ENCODE measurements around the gene OOSP4B. TPM values are rescaled to one million over a fixed set of nuclear protein-coding genes. Genes with fewer than 3 reads are reported as not detected.

The OOSP4B gene
- total and polyA plus RNA-seq, 2 experiments from 2014 or later: not detected

- H4K20me1 ChIP-seq (ENCODE audit: insufficient read depth): no peaks in the 10 kb centered on the region
- no peak within 1 kb of the TSS for H3K4me2 ChIP-seq (ENCODE audit: unreplicated experiment)
- H3K79me2 ChIP-seq (ENCODE audit: insufficient read depth): no peaks in the 10 kb centered on the region
- in situ Hi-C loops (cut with MboI): no loop called here
- H3K9me3 ChIP-seq (ENCODE audit: low read depth): peaks cover 3% of the 10 kb centered on the region
- DNase-seq: no peak
- 31 to 40% methylated on average over 8 of the region's 8 CpGs for WGBS, 2 experiments (ENCODE audit: low coverage in 1 of 2, low lambda C conversion rate in 2 of 2, missing lambda C conversion rate in 2 of 2)
- no peak within 1 kb of the TSS for H3K9ac ChIP-seq
- no peaks in the 10 kb centered on the region for H3K9me2 ChIP-seq (ENCODE audit: insufficient read depth)
- no peaks in the 10 kb centered on the region for H3K36me3 ChIP-seq (ENCODE audit: low read depth)
- no peak within 1 kb of the TSS for H3K27ac ChIP-seq
- no peaks in the 10 kb centered on the region for H3F3A ChIP-seq (ENCODE audit: insufficient read depth)
- H3K27me3 ChIP-seq (replicated peaks; ENCODE audit: insufficient read depth): no peaks in the 10 kb centered on the region
- no peaks in the 10 kb centered on the region for H3K4me1 ChIP-seq (ENCODE audit: insufficient read depth)
- H2AFZ ChIP-seq: no peak within 1 kb of the TSS
- TF ChIP-seq EZH2 (IDR thresholded peaks at IDR 0.05; ENCODE audit: insufficient read depth, poor library complexity, severe bottlenecking): no peak
- no peak for TF ChIP-seq EZH2phosphoT487 (IDR thresholded peaks at IDR 0.05; ENCODE audit: insufficient read depth, low read depth)
- no peak within 1 kb of the TSS for H3K4me3 ChIP-seq
Observed at GRCh38 chr11:60056349-60056969, 39.5 kb downstream of the OOSP4B start, which contains the start of gene MS4A3. Gene MS4A3, plus strand, starts transcription at chr11:60056665. Its CDS starts 4,496 bp downstream, at chr11:60061161.

- Histone ChIP-seq H4K20me1 (ENCODE audit: insufficient read depth) (no peaks in the 10 kb centered on the region), H3K9me2 (ENCODE audit: insufficient read depth) (no peaks in the 10 kb centered on the region), H3K27ac (no peak overlapping the region), H3K4me2 (ENCODE audit: unreplicated experiment) (no peak overlapping the region), H3F3A (ENCODE audit: insufficient read depth) (no peaks in the 10 kb centered on the region), H3K4me3 (no peak overlapping the region), H3K36me3 (ENCODE audit: low read depth) (no peaks in the 10 kb centered on the region), H3K9ac (no peak overlapping the region), H3K79me2 (ENCODE audit: insufficient read depth) (no peaks in the 10 kb centered on the region), H3K4me1 (ENCODE audit: insufficient read depth) (no peaks in the 10 kb centered on the region), H3K27me3 (replicated peaks; ENCODE audit: insufficient read depth) (no peaks in the 10 kb centered on the region), H3K9me3 (ENCODE audit: low read depth) (peaks cover 3% of the 10 kb centered on the region), H2AFZ (no peak overlapping the region)
- WGBS, 2 experiments (ENCODE audit: low coverage in 1 of 2, low lambda C conversion rate in 2 of 2, missing lambda C conversion rate in 2 of 2): 18 to 24% methylated on average over 3 of the region's 3 CpGs
- TF ChIP-seq EZH2 (IDR thresholded peaks at IDR 0.05; ENCODE audit: insufficient read depth, poor library complexity, severe bottlenecking) (no peak), EZH2phosphoT487 (IDR thresholded peaks at IDR 0.05; ENCODE audit: insufficient read depth, low read depth) (no peak)
- no peak for DNase-seq
- in situ Hi-C loops (cut with MboI): no loop called here
Observed at GRCh38 chr11:60059052-60059451, 42.1 kb downstream of the OOSP4B start.

GRCh38 chr11:60059521-60060240 lies 42.7 kb downstream of the OOSP4B start:
- WGBS, 2 experiments (ENCODE audit: low coverage in 1 of 2, low lambda C conversion rate in 2 of 2, missing lambda C conversion rate in 2 of 2): 35 to 37% methylated on average over 4 of the region's 4 CpGs

GRCh38 chr11:60064111-60064510 lies 47.1 kb downstream of the OOSP4B start:
- H3K9ac ChIP-seq: no peak overlapping the region
- 4 to 20% methylated on average over 1 of the region's 1 CpG for WGBS, 2 experiments (ENCODE audit: low coverage in 1 of 2, low lambda C conversion rate in 2 of 2, missing lambda C conversion rate in 2 of 2)

More at GRCh38 chr11:60059521-60060240, 42.7 kb downstream of the OOSP4B start:
- Histone ChIP-seq H2AFZ (no peak overlapping the region), H3K4me1 (ENCODE audit: insufficient read depth) (no peaks in the 10 kb centered on the region), H3K9ac (no peak overlapping the region), H3K4me3 (no peak overlapping the region), H3K27me3 (replicated peaks; ENCODE audit: insufficient read depth) (no peaks in the 10 kb centered on the region), H3K27ac (no peak overlapping the region), H3K79me2 (ENCODE audit: insufficient read depth) (no peaks in the 10 kb centered on the region), H3K4me2 (ENCODE audit: unreplicated experiment) (no peak overlapping the region), H3K9me2 (ENCODE audit: insufficient read depth) (no peaks in the 10 kb centered on the region), H3F3A (ENCODE audit: insufficient read depth) (no peaks in the 10 kb centered on the region), H3K9me3 (ENCODE audit: low read depth) (peaks cover 3% of the 10 kb centered on the region), H4K20me1 (ENCODE audit: insufficient read depth) (no peaks in the 10 kb centered on the region), H3K36me3 (ENCODE audit: low read depth) (no peaks in the 10 kb centered on the region)
- in situ Hi-C loops (cut with MboI): no loop called here
- TF ChIP-seq EZH2 (IDR thresholded peaks at IDR 0.05; ENCODE audit: insufficient read depth, poor library complexity, severe bottlenecking) (no peak), EZH2phosphoT487 (IDR thresholded peaks at IDR 0.05; ENCODE audit: insufficient read depth, low read depth) (no peak)
- DNase-seq: no peak

More at GRCh38 chr11:60064111-60064510, 47.1 kb downstream of the OOSP4B start:
- no peak for DNase-seq
- H3K79me2 ChIP-seq (ENCODE audit: insufficient read depth): no peaks in the 10 kb centered on the region
- no peak overlapping the region for H3K4me2 ChIP-seq (ENCODE audit: unreplicated experiment)
- H3K4me1 ChIP-seq (ENCODE audit: insufficient read depth): no peaks in the 10 kb centered on the region
- in situ Hi-C loops (cut with MboI): no loop called here
- no peaks in the 10 kb centered on the region for H3F3A ChIP-seq (ENCODE audit: insufficient read depth)
- no peaks in the 10 kb centered on the region for H3K9me3 ChIP-seq (ENCODE audit: low read depth)
- no peaks in the 10 kb centered on the region for H3K27me3 ChIP-seq (replicated peaks; ENCODE audit: insufficient read depth)
- H3K9me2 ChIP-seq (ENCODE audit: insufficient read depth): no peaks in the 10 kb centered on the region
- H3K4me3 ChIP-seq: no peak overlapping the region
- TF ChIP-seq EZH2 (IDR thresholded peaks at IDR 0.05; ENCODE audit: insufficient read depth, poor library complexity, severe bottlenecking): no peak
- H2AFZ ChIP-seq: no peak overlapping the region
- H3K27ac ChIP-seq: no peak overlapping the region
- no peaks in the 10 kb centered on the region for H3K36me3 ChIP-seq (ENCODE audit: low read depth)
- H4K20me1 ChIP-seq (ENCODE audit: insufficient read depth): no peaks in the 10 kb centered on the region
